Pancreas (tissue), 10 donors: ENCODE measurements around the gene SAMD8. TPM values are rescaled to one million over a fixed set of nuclear protein-coding genes. Genes with fewer than 3 reads are reported as not detected.
A peak's percentile ranks its signal among the peaks of the same experiment; 100 is the strongest.

Source experiments
- ATAC-seq, 4 donors: fragments of 200-7000 bp; cut with Tn5 transposase; one replicate each; pipeline versions ENCODE4 v1.8.0 to v1.9.1; 2020; ENCODE audit warnings: mild to moderate bottlenecking in 4 of 4, moderate library complexity in 4 of 4
- DNase-seq, 6 donors: peaks; one replicate each; pipeline ENCODE4 v3.0.0-alpha.2; 2020
- FAIRE-seq: peaks from 2 replicates; lab custom pipeline; 2012; peaks lifted over from hg19 to GRCh38; lab: Jason Lieb, UNC
- H3K27ac ChIP-seq, 4 donors: fragments of 200-600 bp; sonication (generic); 1 replicate in 3 of 4; 2 replicates in 1 of 4; pipeline versions ENCODE4 v1.5.0 to v1.8.0; 2020
- H3K27me3 ChIP-seq, 4 donors: fragments of 200-600 bp; one replicate each; pipeline ENCODE4 v1.8.0; 2021
- H3K36me3 ChIP-seq, 3 donors: fragments of 200-600 bp; sonication (generic) in 1 of 3; one replicate each; pipeline versions ENCODE4 v1.5.0 to v1.8.0; 2020 to 2021
- H3K4me1 ChIP-seq, 3 donors: fragments of 200-600 bp; one replicate each; pipeline ENCODE4 v1.8.0; 2021
- H3K4me3 ChIP-seq, 4 donors: fragments of 200-600 bp; sonication (generic) in 2 of 4; one replicate each; pipeline versions ENCODE4 v1.5.0 to v1.8.0; 2020 to 2021
- H3K9me3 ChIP-seq, 4 donors: fragments of 200-600 bp; one replicate each; pipeline ENCODE4 v1.8.0; 2021
- WGBS, 2 donors: extraction: QIAGEN DNeasy Blood & Tissue Kit; methylation state at CpG; one replicate each; pipeline ENCODE4 v1.1.7; 2013; 5-methylcytosine and 5-hydroxymethylcytosine counted together
- intact Hi-C, 3 donors: fragments of 100-400 bp; cut with DNase I; formaldehyde crosslinking; loops; one replicate each; pipeline versions ENCODE4 v1.11.1 to v1.14.2; 2022
- polyA plus RNA-seq, 2 donors: library from polyadenylated mRNA; stranded (reverse); fragments of 200-250 nt; gene quantifications; one replicate each; pipeline ENCODE4 v1.2.3, GENCODE V29; 2013
- total RNA-seq, 6 donors: library from RNA; stranded (reverse); fragmentation: NEBNext Ultra II Directional in 4 of 6; extraction: Animal tissue kit (Norgen Biotek cat#: 25700) in 4 of 6; gene quantifications; one replicate each; pipeline versions ENCODE4 v1.2.1 to v1.2.4, GENCODE V29; 2021 to 2023
- TF ChIP-seq, protein P1 (sequence below), 4 donors: fragments of 200-600 bp; sonication (generic) in 3 of 4; IDR thresholded peaks; one replicate each; pipeline versions ENCODE4 v1.5.0 to v1.8.0; 2021; ENCODE audit warnings: antibody characterized with exemption in 4 of 4
- donor health status: healthy with polysubstance abuse.
- donor health status: DM: no; HTN: no; CAD: no; lungs with moderate emphysema.
- donor health status: DM: no; HTN: no; CAD: no.
- donor health status: control.
- donor health status: control.
- donor health status: Bipolar disorder and iron deficiency.
- donor health status: DM: yes; HTN: yes; CAD: no.
- donor health status: DM: no; HTN: no; CAD: no.
- donor health status: DM: no; HTN: no; CAD: no.
- donor health status: DM: yes; HTN: yes; CAD: no.

The SAMD8 gene
- total and polyA plus RNA-seq, 8 donors, result 2.1 to 10.1 (median 6.2) TPM

DNA sequence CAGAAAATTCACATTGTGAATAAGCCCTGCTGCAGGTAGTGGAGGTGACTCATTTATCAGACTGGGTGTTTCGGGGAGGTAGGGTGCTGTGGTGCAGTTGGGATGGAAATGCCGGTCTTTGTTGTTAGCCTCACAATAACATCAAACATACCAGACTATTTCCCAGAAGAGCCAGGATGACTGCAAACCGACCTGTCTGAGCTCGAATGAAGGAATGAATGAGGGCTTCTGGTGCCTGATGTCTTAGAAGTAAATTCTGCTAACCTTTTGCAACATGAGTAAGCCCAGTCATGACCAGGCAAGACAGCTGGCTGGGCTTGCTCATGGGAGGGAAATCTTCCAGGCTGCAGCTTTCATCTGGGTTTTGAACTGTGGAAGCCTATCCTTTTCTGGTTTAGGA is 96.7 kb downstream of the SAMD8 start:
- FAIRE-seq, result no peak
- intact Hi-C loops, result no loop called here
- 85 to 86% methylated on average over 4 of the region's 4 CpGs for WGBS, 2 donors
- peaks cover 11 to 13% (median 11%) of the 10 kb centered on the region in 3 donors for H3K4me1 ChIP-seq
- TF ChIP-seq, protein P1, sequence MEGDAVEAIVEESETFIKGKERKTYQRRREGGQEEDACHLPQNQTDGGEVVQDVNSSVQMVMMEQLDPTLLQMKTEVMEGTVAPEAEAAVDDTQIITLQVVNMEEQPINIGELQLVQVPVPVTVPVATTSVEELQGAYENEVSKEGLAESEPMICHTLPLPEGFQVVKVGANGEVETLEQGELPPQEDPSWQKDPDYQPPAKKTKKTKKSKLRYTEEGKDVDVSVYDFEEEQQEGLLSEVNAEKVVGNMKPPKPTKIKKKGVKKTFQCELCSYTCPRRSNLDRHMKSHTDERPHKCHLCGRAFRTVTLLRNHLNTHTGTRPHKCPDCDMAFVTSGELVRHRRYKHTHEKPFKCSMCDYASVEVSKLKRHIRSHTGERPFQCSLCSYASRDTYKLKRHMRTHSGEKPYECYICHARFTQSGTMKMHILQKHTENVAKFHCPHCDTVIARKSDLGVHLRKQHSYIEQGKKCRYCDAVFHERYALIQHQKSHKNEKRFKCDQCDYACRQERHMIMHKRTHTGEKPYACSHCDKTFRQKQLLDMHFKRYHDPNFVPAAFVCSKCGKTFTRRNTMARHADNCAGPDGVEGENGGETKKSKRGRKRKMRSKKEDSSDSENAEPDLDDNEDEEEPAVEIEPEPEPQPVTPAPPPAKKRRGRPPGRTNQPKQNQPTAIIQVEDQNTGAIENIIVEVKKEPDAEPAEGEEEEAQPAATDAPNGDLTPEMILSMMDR (IDR thresholded peaks at IDR 0.05), result no peak
- no peaks in the 10 kb centered on the region for H3K27me3 ChIP-seq
- no peak overlapping the region for H3K27ac ChIP-seq
- H3K36me3 ChIP-seq, result peaks cover 0 to 6% (median 0%) of the 10 kb centered on the region in 3 donors
- no peak for ATAC-seq
- no peak overlapping the region for H3K4me3 ChIP-seq
- H3K9me3 ChIP-seq, result no peaks in the 10 kb centered on the region
- no peak for DNase-seq

DNA sequence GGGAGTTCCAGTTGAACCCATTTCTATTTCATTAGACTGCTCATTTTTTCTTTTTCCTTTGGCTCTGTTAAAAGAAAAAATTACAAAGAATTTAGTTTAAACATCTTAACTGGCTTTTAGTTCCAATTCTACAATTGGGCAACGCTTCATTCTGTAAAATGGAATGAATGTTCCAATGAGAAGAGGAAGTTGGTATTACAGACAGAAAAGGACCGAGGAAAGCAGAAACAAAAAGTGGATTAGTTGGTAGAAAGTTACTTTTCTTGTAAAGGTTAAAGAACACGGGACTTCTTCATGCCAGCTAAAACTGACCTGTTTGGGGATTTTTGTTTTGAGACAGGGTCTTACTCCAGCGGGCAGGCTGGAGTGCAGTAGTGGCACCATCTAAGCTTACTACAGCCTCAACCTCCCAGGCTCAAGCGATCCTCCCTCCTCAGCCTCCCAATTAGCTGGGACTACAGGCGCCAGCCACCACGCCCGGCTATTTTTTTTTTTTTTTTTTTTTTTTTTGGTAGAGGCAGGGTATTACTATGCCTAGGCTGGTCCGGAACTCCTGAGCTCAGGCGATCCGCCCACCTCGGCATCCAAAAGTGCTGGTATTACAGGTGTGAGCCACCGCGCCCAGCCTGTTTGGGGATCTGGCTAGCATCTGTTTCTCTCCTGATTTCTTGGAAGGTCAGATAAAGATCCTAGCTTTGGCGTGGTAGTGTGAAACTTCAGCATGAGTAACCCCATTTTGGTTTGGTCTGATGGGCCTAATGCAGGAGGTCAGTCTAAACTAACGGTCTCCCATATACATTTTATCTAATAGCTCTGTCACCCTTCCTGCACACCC is 97.8 kb downstream of the SAMD8 start:
- peaks cover 11 to 13% (median 11%) of the 10 kb centered on the region in 3 donors for H3K4me1 ChIP-seq
- FAIRE-seq, result no peak
- H3K27ac ChIP-seq, result peak overlapping the region; percentile 97 to 99 (median 98)
- no peaks in the 10 kb centered on the region for H3K27me3 ChIP-seq
- no peaks in the 10 kb centered on the region for H3K9me3 ChIP-seq
- 77 to 78% methylated on average over 16 of the region's 16 CpGs for WGBS, 2 donors
- H3K36me3 ChIP-seq, result peaks cover 0 to 8% (median under 1%) of the 10 kb centered on the region in 3 donors
- H3K4me3 ChIP-seq, result peak overlapping the region; percentile 66 to 99 (median 84)
- peak in 2 of 6 donors; percentile 29 to 46 for DNase-seq
- intact Hi-C loops, result no loop called here
- ATAC-seq, result no peak
- TF ChIP-seq, protein P1 (IDR thresholded peaks at IDR 0.05), result no peak

DNA sequence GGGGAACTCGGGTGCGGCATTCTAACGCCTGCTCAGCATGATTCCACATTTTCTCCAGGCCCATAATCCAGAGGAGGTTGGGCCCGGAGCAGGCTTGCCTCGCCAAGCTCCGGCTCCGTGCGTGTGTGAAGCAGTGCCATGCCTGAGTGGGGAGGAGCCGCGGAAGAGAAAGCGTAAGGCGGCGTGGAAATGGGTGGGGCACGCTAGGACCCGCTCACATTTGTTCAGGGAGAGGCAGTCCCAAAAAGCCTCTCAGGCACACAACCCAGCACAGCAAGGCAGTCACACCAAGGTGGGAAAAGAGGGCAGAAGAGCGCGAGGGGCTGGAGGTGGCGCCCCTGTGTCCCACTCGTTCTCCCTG is 98.4 kb downstream of the SAMD8 start:
- H3K27me3 ChIP-seq, result no peaks in the 10 kb centered on the region
- ATAC-seq, result peak; percentile 66 to 77 (median 72)
- TF ChIP-seq, protein P1 (IDR thresholded peaks at IDR 0.05), result no peak
- 0% methylated on average over 16 to 19 of the region's 19 CpGs for WGBS, 2 donors
- peaks cover 11 to 13% (median 11%) of the 10 kb centered on the region in 3 donors for H3K4me1 ChIP-seq
- intact Hi-C loops, result no loop called here
- H3K4me3 ChIP-seq, result peak overlapping the region; percentile 66 to 99 (median 84)
- no peak for FAIRE-seq
- DNase-seq, result peak; percentile 60 to 87 (median 73)
- H3K27ac ChIP-seq, result peak overlapping the region; percentile 97 to 99 (median 98)
- no peaks in the 10 kb centered on the region for H3K9me3 ChIP-seq
- peaks cover 0 to 13% (median 3%) of the 10 kb centered on the region in 3 donors for H3K36me3 ChIP-seq

DNA sequence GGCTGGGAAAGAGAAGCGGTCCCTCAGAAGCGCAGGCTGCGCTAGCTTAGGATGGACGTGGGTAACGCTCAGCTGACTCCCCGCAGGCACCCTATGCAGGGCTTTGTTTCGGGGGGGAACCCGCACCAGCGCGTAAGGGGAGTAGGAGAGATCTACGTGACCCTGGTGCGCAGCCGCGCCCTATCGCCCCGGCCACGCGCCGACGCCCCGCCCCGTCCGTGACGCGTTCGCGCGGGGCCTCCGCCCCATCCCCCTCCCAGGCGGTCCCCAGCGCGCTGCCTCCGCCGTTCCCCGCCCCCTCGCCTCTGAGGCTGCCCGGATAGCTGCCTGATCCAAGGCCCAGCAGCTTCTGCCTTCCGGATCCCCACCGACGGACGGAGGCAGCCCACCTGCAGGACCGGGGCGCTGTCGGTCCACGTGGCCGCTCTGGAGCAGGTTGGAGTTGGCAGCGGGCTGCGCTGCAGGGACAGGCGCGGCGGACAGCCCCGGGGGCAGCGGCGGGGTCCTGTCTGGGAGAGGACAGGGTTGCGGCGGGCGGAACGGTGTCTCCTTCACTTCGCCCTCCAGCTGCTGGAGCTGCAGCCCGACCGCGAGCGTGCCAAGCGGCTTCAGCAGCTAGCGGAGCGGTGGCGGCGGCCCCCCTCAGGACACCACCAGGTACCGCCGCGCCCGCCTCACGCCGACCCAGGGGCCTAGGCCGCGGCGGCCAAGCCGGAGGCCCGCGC is 99.0 kb downstream of the SAMD8 start, which contains the start of gene VDAC2:
Gene VDAC2 (plus strand): TSS at position 515 of the 725 bp plus-strand sequence. CDS start 363 bp downstream, outside the sequence.
- H3K36me3 ChIP-seq, result peaks cover 0 to 19% (median 4%) of the 10 kb centered on the region in 3 donors
- H3K27ac ChIP-seq, result peak within 1 kb of the TSS; percentile 97 to 99 (median 98)
- peak; percentile 95 to 98 (median 96) for ATAC-seq
- peak; percentile 88 to 96 (median 94) for DNase-seq
- H3K27me3 ChIP-seq, result no peaks in the 10 kb centered on the region
- no peaks in the 10 kb centered on the region for H3K9me3 ChIP-seq
- H3K4me1 ChIP-seq, result peaks cover 11 to 13% (median 11%) of the 10 kb centered on the region in 3 donors
- no peak for FAIRE-seq
- intact Hi-C loops, result no loop called here
- TF ChIP-seq, protein P1 (IDR thresholded peaks at IDR 0.05), result no peak
- peak within 1 kb of the TSS; percentile 66 to 99 (median 84) for H3K4me3 ChIP-seq
- WGBS, 2 donors, result 0 to 1% methylated on average over 70 to 80 of the region's 80 CpGs
